Liver (tissue), 9 donors: ENCODE measurements around the gene BRD4. TPM values are rescaled to one million over a fixed set of nuclear protein-coding genes. Genes with fewer than 3 reads are reported as not detected.

ENCODE experiments used
- DNase-seq: peaks from one replicate; pipeline ENCODE4 v3.0.0-alpha.2; 2017; ENCODE audit warnings: low spot score
- H3K27ac ChIP-seq, 2 donors: one replicate each; pipeline ENCODE4 v1.7.0; 2013; ENCODE audit warnings: inconsistent platforms in 2 of 2, low read length in 2 of 2, control low read depth in 1 of 2, low read depth in 1 of 2, mild to moderate bottlenecking in 1 of 2
- H3K27me3 ChIP-seq, 4 donors: one replicate each; pipeline versions ENCODE4 v1.6.1 to v1.7.0; 2013; ENCODE audit warnings: low read length in 3 of 4, inconsistent platforms in 1 of 4, mild to moderate bottlenecking in 1 of 4, moderate library complexity in 1 of 4; ENCODE audit not compliant: control insufficient read depth in 4 of 4, insufficient read depth in 4 of 4
- H3K36me3 ChIP-seq, 4 donors: one replicate each; pipeline versions ENCODE4 v1.6.1 to v1.7.0; 2013; ENCODE audit warnings: low read length in 3 of 4, mild to moderate bottlenecking in 3 of 4, low read depth in 1 of 4, moderate library complexity in 1 of 4; ENCODE audit not compliant: control insufficient read depth in 4 of 4, insufficient read depth in 3 of 4
- H3K4me1 ChIP-seq, 4 donors: one replicate each; pipeline versions ENCODE4 v1.6.1 to v1.7.0; 2013; ENCODE audit warnings: low read length in 3 of 4, mild to moderate bottlenecking in 3 of 4, moderate library complexity in 1 of 4; ENCODE audit not compliant: control insufficient read depth in 4 of 4, insufficient read depth in 4 of 4
- H3K4me3 ChIP-seq, 3 donors: one replicate each; pipeline versions ENCODE4 v1.6.1 to v1.7.0; 2013; ENCODE audit warnings: low read length in 3 of 3, control low read depth in 1 of 3, low read depth in 1 of 3, mild to moderate bottlenecking in 1 of 3
- H3K9ac ChIP-seq, 2 donors: one replicate each; pipeline ENCODE4 v1.7.0; 2013; ENCODE audit warnings: low read length in 2 of 2, mild to moderate bottlenecking in 2 of 2, moderate library complexity in 2 of 2, control low read depth in 1 of 2, low read depth in 1 of 2
- H3K9me3 ChIP-seq, 4 donors: one replicate each; pipeline versions ENCODE4 v1.6.1 to v1.7.0; 2013; ENCODE audit warnings: low read length in 3 of 4; ENCODE audit not compliant: control insufficient read depth in 4 of 4
- ATF3 ChIP-seq: IDR thresholded peaks from 2 replicates; pipeline ENCODE4 v1.6.1; 2016; ENCODE audit warnings: antibody characterized with exemption
- EGR1 ChIP-seq, 2 donors: IDR thresholded peaks; 2 replicates each; pipeline ENCODE4 v1.6.1; 2016 to 2018; ENCODE audit warnings: antibody characterized with exemption in 2 of 2, low read depth in 2 of 2
- FOXA1 ChIP-seq: IDR thresholded peaks from 2 replicates; pipeline ENCODE4 v1.6.1; 2016; ENCODE audit warnings: antibody characterized with exemption
- FOXA2 ChIP-seq: IDR thresholded peaks from 2 replicates; pipeline ENCODE4 v1.6.1; 2016; ENCODE audit warnings: antibody characterized with exemption
- GABPA ChIP-seq, 2 donors: IDR thresholded peaks in 1 of 2; conservative IDR thresholded peaks in 1 of 2; 2 replicates each; pipeline ENCODE4 v1.6.1; 2016; ENCODE audit warnings: antibody characterized with exemption in 2 of 2, mild to moderate bottlenecking in 1 of 2, moderate library complexity in 1 of 2
- HNF4A ChIP-seq, 2 donors: conservative IDR thresholded peaks; 2 replicates each; pipeline ENCODE4 v1.6.1; 2016; ENCODE audit warnings: antibody characterized with exemption in 2 of 2, mild to moderate bottlenecking in 2 of 2
- HNF4G ChIP-seq: IDR thresholded peaks from 2 replicates; pipeline ENCODE4 v1.6.1; 2016; ENCODE audit warnings: antibody characterized with exemption
- JUND ChIP-seq, 2 donors: IDR thresholded peaks; 2 replicates each; pipeline ENCODE4 v1.6.1; 2016; ENCODE audit warnings: antibody characterized with exemption in 2 of 2
- MAX ChIP-seq: IDR thresholded peaks from 2 replicates; pipeline ENCODE4 v1.6.1; 2016; ENCODE audit warnings: antibody characterized with exemption
- NR2F2 ChIP-seq: IDR thresholded peaks from 2 replicates; pipeline ENCODE4 v1.6.1; 2016; ENCODE audit warnings: antibody characterized with exemption
- RAD21 ChIP-seq, 2 donors: IDR thresholded peaks; 2 replicates each; pipeline ENCODE4 v1.6.1; 2016; ENCODE audit warnings: antibody characterized with exemption in 2 of 2, mild to moderate bottlenecking in 2 of 2
- REST ChIP-seq: IDR thresholded peaks from 2 replicates; pipeline ENCODE4 v1.6.1; 2016; ENCODE audit warnings: antibody characterized with exemption, mild to moderate bottlenecking
- RXRA ChIP-seq, 2 donors: IDR thresholded peaks; 2 replicates each; pipeline ENCODE4 v1.6.1; 2017 to 2018; ENCODE audit warnings: antibody characterized with exemption in 2 of 2, mild to moderate bottlenecking in 1 of 2
- SP1 ChIP-seq: IDR thresholded peaks from 2 replicates; pipeline ENCODE4 v1.6.1; 2018; ENCODE audit warnings: antibody characterized with exemption, mild to moderate bottlenecking
- TAF1 ChIP-seq: conservative IDR thresholded peaks from 2 replicates; pipeline ENCODE4 v1.6.1; 2016; ENCODE audit warnings: antibody characterized with exemption, mild to moderate bottlenecking
- YY1 ChIP-seq: IDR thresholded peaks from 2 replicates; pipeline ENCODE4 v1.6.1; 2016; ENCODE audit warnings: antibody characterized with exemption, mild to moderate bottlenecking
- ZBTB33 ChIP-seq: IDR thresholded peaks from 2 replicates; pipeline ENCODE4 v1.6.1; 2016; ENCODE audit warnings: antibody characterized with exemption
- WGBS: extraction: QIAGEN DNeasy Blood & Tissue Kit; methylation state at CpG from one replicate; pipeline ENCODE4 v1.1.7; 2013; 5-methylcytosine and 5-hydroxymethylcytosine counted together
- polyA plus RNA-seq, 2 donors: library from polyadenylated mRNA; stranded (reverse) in 1 of 2; unstranded in 1 of 2; fragments of 200-250 nt in 1 of 2; fragments of >200 nt in 1 of 2; fragmentation: Nextera tagmentation in 1 of 2; extraction: Ambion mirVana in 1 of 2; gene quantifications; one replicate each; pipeline versions ENCODE4 v1.2.1 to v1.2.3, GENCODE V29; 2013 to 2015
- total RNA-seq, 2 donors: library from RNA; depleted of rRNA; stranded (reverse); fragments of >200 nt; gene quantifications; one replicate each; pipeline ENCODE4 v1.2.3, GENCODE V29; 2014
- TF ChIP-seq, protein P1 (sequence below): fragments of 150-350 bp; IDR thresholded peaks from 2 replicates; pipeline ENCODE4 v1.5.1; 2017; ENCODE audit warnings: improper control_type of control experiment, low read depth, low read length; ENCODE audit not compliant: missing input control
- donor health status: healthy.
- donor health status: healthy.
- donor health status: healthy.
- donor health status: healthy.
- donor health status: healthy.

BRD4 gene
- total and polyA plus RNA-seq, 4 donors: 13.6 to 25.8 (median 20.5) TPM

GRCh38 chr19:15328312-15328711 lies 4.0 kb downstream of the BRD4 start:
- WGBS: 50% methylated on average over 10 of the region's 10 CpGs
- Histone ChIP-seq H3K9ac (no peak overlapping the region), H3K4me1 (peaks cover 25 to 64% (median 60%) of the 10 kb centered on the region in 4 donors), H3K4me3 (no peak overlapping the region), H3K9me3 (no peaks in the 10 kb centered on the region), H3K36me3 (no peaks in the 10 kb centered on the region), H3K27me3 (no peaks in the 10 kb centered on the region), H3K27ac (peak overlapping the region; percentile 6 to 11)
- TF ChIP-seq MAX (no peak), EGR1 (IDR thresholded peaks at IDR 0.05; ENCODE audit: low read depth in 2 of 2) (no peak), HNF4G (no peak), SP1 (no peak), NR2F2 (no peak), REST (no peak), RAD21 (IDR thresholded peaks at IDR 0.05) (no peak), ATF3 (no peak), FOXA2 (no peak), FOXA1 (no peak), HNF4A (conservative IDR thresholded peaks at IDR 0.05) (no peak), GABPA (IDR thresholded peaks at IDR 0.05 in 1 of 2, conservative IDR thresholded peaks at IDR 0.05 in 1 of 2) (no peak), ZBTB33 (no peak), TAF1 (no peak), YY1 (no peak), JUND (IDR thresholded peaks at IDR 0.05) (no peak), RXRA (IDR thresholded peaks at IDR 0.05) (no peak)
- TF ChIP-seq, protein P1, sequence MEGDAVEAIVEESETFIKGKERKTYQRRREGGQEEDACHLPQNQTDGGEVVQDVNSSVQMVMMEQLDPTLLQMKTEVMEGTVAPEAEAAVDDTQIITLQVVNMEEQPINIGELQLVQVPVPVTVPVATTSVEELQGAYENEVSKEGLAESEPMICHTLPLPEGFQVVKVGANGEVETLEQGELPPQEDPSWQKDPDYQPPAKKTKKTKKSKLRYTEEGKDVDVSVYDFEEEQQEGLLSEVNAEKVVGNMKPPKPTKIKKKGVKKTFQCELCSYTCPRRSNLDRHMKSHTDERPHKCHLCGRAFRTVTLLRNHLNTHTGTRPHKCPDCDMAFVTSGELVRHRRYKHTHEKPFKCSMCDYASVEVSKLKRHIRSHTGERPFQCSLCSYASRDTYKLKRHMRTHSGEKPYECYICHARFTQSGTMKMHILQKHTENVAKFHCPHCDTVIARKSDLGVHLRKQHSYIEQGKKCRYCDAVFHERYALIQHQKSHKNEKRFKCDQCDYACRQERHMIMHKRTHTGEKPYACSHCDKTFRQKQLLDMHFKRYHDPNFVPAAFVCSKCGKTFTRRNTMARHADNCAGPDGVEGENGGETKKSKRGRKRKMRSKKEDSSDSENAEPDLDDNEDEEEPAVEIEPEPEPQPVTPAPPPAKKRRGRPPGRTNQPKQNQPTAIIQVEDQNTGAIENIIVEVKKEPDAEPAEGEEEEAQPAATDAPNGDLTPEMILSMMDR: no peak
- no peak for DNase-seq
